Colon (tissue), 2 donors: ENCODE results near the gene XBP1.
"Not testable (repeated sequence)": the region's sequence is repeated elsewhere in the genome, so short reads cannot be mapped to it uniquely, and the experiment has no call there.

Source experiments
- FAIRE-seq: peaks from 2 replicates; lab custom pipeline; 2012; peaks lifted over from hg19 to GRCh38; lab: Jason Lieb, UNC
- donor health status: control.
- donor health status: control.

Gene XBP1

GRCh38 chr22:28792491-28793383 is 7.6 kb downstream of the XBP1 start:
- FAIRE-seq: no peak

GRCh38 chr22:28791841-28792490 is 8.4 kb downstream of the XBP1 start:
- FAIRE-seq: no peak

GRCh38 chr22:28791124-28791523 is 9.2 kb downstream of the XBP1 start:
- FAIRE-seq: no peak

- FAIRE-seq: no peak
Observed at GRCh38 chr22:28788601-28789000, 11.8 kb downstream of the XBP1 start.

- no peak for FAIRE-seq
Observed at GRCh38 chr22:28783786-28784671, 16.3 kb downstream of the XBP1 start.

GRCh38 chr22:28780296-28780695 is 20.1 kb downstream of the XBP1 start:
- no peak for FAIRE-seq

- no peak for FAIRE-seq
Observed at GRCh38 chr22:28779833-28780232, 20.5 kb downstream of the XBP1 start.

GRCh38 chr22:28774378-28774777 is 26.0 kb downstream of the XBP1 start:
- no peak for FAIRE-seq

GRCh38 chr22:28773461-28773867 is 26.9 kb downstream of the XBP1 start:
- FAIRE-seq: no peak

- no peak for FAIRE-seq
Observed at GRCh38 chr22:28772633-28773460, 27.5 kb downstream of the XBP1 start, which contains the start of gene CCDC117. CCDC117 (plus strand) TSS chr22:28772695; CDS start chr22:28772850, 155 bp downstream.

- FAIRE-seq: no peak
Observed at GRCh38 chr22:28771195-28771791, 29.1 kb downstream of the XBP1 start.

- FAIRE-seq: no peak
Observed at GRCh38 chr22:28769394-28770085, 30.8 kb downstream of the XBP1 start.

GRCh38 chr22:28768701-28769393 is 31.5 kb downstream of the XBP1 start:
- no peak for FAIRE-seq

- FAIRE-seq: no peak
Observed at GRCh38 chr22:28766628-28767027, 33.7 kb downstream of the XBP1 start.

GRCh38 chr22:28762000-28762399 is 38.4 kb downstream of the XBP1 start:
- not testable (repeated sequence) for FAIRE-seq

- FAIRE-seq: no peak
Observed at GRCh38 chr22:28761449-28761755, 39.0 kb downstream of the XBP1 start.

- FAIRE-seq: no peak
Observed at GRCh38 chr22:28759861-28760560, 40.4 kb downstream of the XBP1 start.

- FAIRE-seq: not testable (repeated sequence)
Observed at GRCh38 chr22:28754512-28754911, 45.9 kb downstream of the XBP1 start.

- FAIRE-seq: no peak
Observed at GRCh38 chr22:28750471-28750881, 49.9 kb downstream of the XBP1 start.
